OCI-M2 (cell line): ENCODE data around the gene UBAC1.
"Not testable (repeated sequence)": the region's sequence is repeated elsewhere in the genome, so short reads cannot be mapped to it uniquely, and the experiment has no call there.

Experiments used
- DNase-seq: peaks from one replicate; lab custom pipeline; 2025; ENCODE audit not compliant: unreplicated experiment; lab: John Stamatoyannopoulos, UW

Gene UBAC1

GRCh38 chr9:135923508-135923907, 37.7 kb downstream of the UBAC1 start:
- no peak for DNase-seq

GRCh38 chr9:135921749-135922310, 39.3 kb downstream of the UBAC1 start:
- DNase-seq, result no peak

GRCh38 chr9:135920973-135921585, 40.1 kb downstream of the UBAC1 start:
- DNase-seq, result no peak

GRCh38 chr9:135920256-135920930, 40.8 kb downstream of the UBAC1 start:
- no peak for DNase-seq

- no peak for DNase-seq
These were observed 41.8 kb downstream of the UBAC1 start for GRCh38 chr9:135919318-135919890.

GRCh38 chr9:135916227-135916626, 44.9 kb downstream of the UBAC1 start:
- not testable (repeated sequence) for DNase-seq

- DNase-seq, result no peak
These were observed 46.3 kb downstream of the UBAC1 start for GRCh38 chr9:135914921-135915320.

- not testable (repeated sequence) for DNase-seq
These were observed 49.9 kb downstream of the UBAC1 start for GRCh38 chr9:135911233-135911632.

- DNase-seq, result no peak
These were observed 50.4 kb downstream of the UBAC1 start for GRCh38 chr9:135910757-135911156.

GRCh38 chr9:135910216-135910615, 51.0 kb downstream of the UBAC1 start:
- no peak for DNase-seq

GRCh38 chr9:135909371-135909770, 51.8 kb downstream of the UBAC1 start:
- DNase-seq, result no peak

- DNase-seq, result no peak
These were observed 52.4 kb downstream of the UBAC1 start for GRCh38 chr9:135908754-135909204.

- no peak for DNase-seq
These were observed 53.0 kb downstream of the UBAC1 start for GRCh38 chr9:135908093-135908753.

- DNase-seq, result peak; percentile 30
These were observed 53.6 kb downstream of the UBAC1 start, which contains the start of gene CAMSAP1 for GRCh38 chr9:135907431-135908092. CAMSAP1 (minus strand) TSS chr9:135907546; CDS start chr9:135907159, 387 bp downstream.

GRCh38 chr9:135907006-135907430, 54.2 kb downstream of the UBAC1 start:
- no peak for DNase-seq

GRCh38 chr9:135906291-135907005, 54.7 kb downstream of the UBAC1 start:
- DNase-seq, result no peak

GRCh38 chr9:135905380-135906258, 55.6 kb downstream of the UBAC1 start:
- no peak for DNase-seq

- no peak for DNase-seq
These were observed 57.2 kb downstream of the UBAC1 start for GRCh38 chr9:135903786-135904520.

- no peak for DNase-seq
These were observed 57.9 kb downstream of the UBAC1 start for GRCh38 chr9:135903358-135903656.
